ENCODE measurements around the gene COA8. TPM values are rescaled to one million over a fixed set of nuclear protein-coding genes. Genes with fewer than 3 reads are reported as not detected.

Gene COA8
- polyA plus RNA-seq, 1 donor from 2014 or later = 169 TPM

GRCh38 chr14:103531421-103532215, 31.1 kb upstream of the COA8 start:
- no peaks in the 10 kb centered on the region for H3K36me3 ChIP-seq (ENCODE audit: insufficient read depth, low read length)

More at GRCh38 chr14:103531421-103532215, 31.1 kb upstream of the COA8 start:
- no peak for TF ChIP-seq TAF1 (IDR thresholded peaks at IDR 0.05; ENCODE audit: low read depth)
- no peak for TF ChIP-seq SMC3 (conservative IDR thresholded peaks at IDR 0.05; ENCODE audit: poor library complexity)
- TF ChIP-seq CTCF (IDR thresholded peaks at IDR 0.05; ENCODE audit: poor library complexity, severe bottlenecking) = no peak
- TF ChIP-seq REST (IDR thresholded peaks at IDR 0.05; ENCODE audit: borderline replicate concordance) = no peak
- no peak for TF ChIP-seq MXI1 (conservative IDR thresholded peaks at IDR 0.05; ENCODE audit: poor library complexity, severe bottlenecking)
- TF ChIP-seq EZH2 (IDR thresholded peaks at IDR 0.05; ENCODE audit: borderline replicate concordance, insufficient read depth, low read length, poor library complexity, severe bottlenecking) = no peak
- no peak for TF ChIP-seq RAD21 (conservative IDR thresholded peaks at IDR 0.05)
- no peak for TF ChIP-seq POLR2AphosphoS5 (IDR thresholded peaks at IDR 0.05)
- no peak for TF ChIP-seq EP300 (conservative IDR thresholded peaks at IDR 0.05; ENCODE audit: poor library complexity, severe bottlenecking)
- Histone ChIP-seq H3K9me2 (ENCODE audit: insufficient read depth, low read length) (no peaks in the 10 kb centered on the region), H3K79me2 (replicated peaks; ENCODE audit: insufficient read depth, low read length) (peaks cover 15% of the 10 kb centered on the region), H2AFZ (ENCODE audit: low read depth, low read length) (no peak overlapping the region), H3K27ac (ENCODE audit: low read length) (no peak overlapping the region), H3K4me3 (ENCODE audit: low read length) (no peak overlapping the region), H4K20me1 (ENCODE audit: insufficient read depth) (no peaks in the 10 kb centered on the region), H3K27me3 (ENCODE audit: insufficient read depth, low read depth, low read length) (no peaks in the 10 kb centered on the region), H3K4me2 (ENCODE audit: low read length) (no peak overlapping the region), H3F3A (ENCODE audit: insufficient read depth, low read length, poor library complexity, severe bottlenecking) (no peaks in the 10 kb centered on the region), H3K9ac (ENCODE audit: low read length) (no peak overlapping the region), H3K9me3 (ENCODE audit: low read length) (no peaks in the 10 kb centered on the region)
